Sigmoid colon (tissue), 4 donors: Measurements from ENCODE around the gene ZXDC.

ENCODE experiments used
- POLR2A ChIP-seq, 2 donors: fragments of 450-650 bp; IDR thresholded peaks; one replicate each; pipeline ENCODE4 v1.6.1; 2016; ENCODE audit warnings: antibody characterized with exemption in 2 of 2, mild to moderate bottlenecking in 2 of 2, moderate library complexity in 2 of 2
- POLR2AphosphoS5 ChIP-seq, 4 donors: sonication (generic); formaldehyde crosslinking; IDR thresholded peaks; one replicate each; pipeline ENCODE4 v1.6.1; 2017; ENCODE audit warnings: antibody characterized with exemption in 4 of 4
- TF ChIP-seq, protein P1 (sequence below), 4 experiments: fragments of 450-650 bp in 3 of 4; fragments of 200-600 bp in 1 of 4; IDR thresholded peaks; one replicate each; pipeline ENCODE4 v1.5.1; 2016 to 2019; ENCODE audit warnings: antibody characterized with exemption in 4 of 4, mild to moderate bottlenecking in 3 of 4, moderate library complexity in 2 of 4

DNA sequence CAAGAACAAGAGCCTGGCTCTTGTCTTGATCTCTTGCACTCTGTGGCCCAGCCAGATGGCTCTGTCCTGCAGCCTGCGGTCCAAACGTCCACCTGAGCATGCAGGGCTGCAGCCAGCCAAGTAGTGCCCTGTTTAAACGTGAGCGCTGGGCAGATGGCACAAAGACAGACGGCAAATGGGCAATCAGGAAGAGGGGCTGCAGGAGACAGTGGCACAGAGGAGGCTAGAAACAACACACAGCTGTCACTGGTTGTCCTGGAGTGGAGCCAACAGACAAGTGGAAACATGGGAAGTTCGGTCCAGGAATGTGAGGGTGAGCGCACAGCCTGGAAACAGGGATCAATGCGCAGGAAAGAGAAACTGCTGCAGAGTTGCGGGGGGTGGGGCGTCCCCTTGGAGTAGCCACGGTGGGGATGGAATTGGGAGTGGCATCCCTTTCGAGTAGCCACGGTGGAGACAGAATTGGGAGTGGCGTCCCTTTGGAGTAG lies 10.7 kb upstream of the ZXDC start:
- TF ChIP-seq POLR2AphosphoS5 (IDR thresholded peaks at IDR 0.05): no peak
- TF ChIP-seq, protein P1, sequence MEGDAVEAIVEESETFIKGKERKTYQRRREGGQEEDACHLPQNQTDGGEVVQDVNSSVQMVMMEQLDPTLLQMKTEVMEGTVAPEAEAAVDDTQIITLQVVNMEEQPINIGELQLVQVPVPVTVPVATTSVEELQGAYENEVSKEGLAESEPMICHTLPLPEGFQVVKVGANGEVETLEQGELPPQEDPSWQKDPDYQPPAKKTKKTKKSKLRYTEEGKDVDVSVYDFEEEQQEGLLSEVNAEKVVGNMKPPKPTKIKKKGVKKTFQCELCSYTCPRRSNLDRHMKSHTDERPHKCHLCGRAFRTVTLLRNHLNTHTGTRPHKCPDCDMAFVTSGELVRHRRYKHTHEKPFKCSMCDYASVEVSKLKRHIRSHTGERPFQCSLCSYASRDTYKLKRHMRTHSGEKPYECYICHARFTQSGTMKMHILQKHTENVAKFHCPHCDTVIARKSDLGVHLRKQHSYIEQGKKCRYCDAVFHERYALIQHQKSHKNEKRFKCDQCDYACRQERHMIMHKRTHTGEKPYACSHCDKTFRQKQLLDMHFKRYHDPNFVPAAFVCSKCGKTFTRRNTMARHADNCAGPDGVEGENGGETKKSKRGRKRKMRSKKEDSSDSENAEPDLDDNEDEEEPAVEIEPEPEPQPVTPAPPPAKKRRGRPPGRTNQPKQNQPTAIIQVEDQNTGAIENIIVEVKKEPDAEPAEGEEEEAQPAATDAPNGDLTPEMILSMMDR (IDR thresholded peaks at IDR 0.05): no peak
- no peak for TF ChIP-seq POLR2A (IDR thresholded peaks at IDR 0.05)
